Measurements from ENCODE around the gene NEURL1B.

NEURL1B gene

GRCh38 chr5:172720655-172721054, 79.6 kb downstream of the NEURL1B start:
- no peak for DNase-seq

GRCh38 chr5:172721455-172722326, 80.6 kb downstream of the NEURL1B start:
- DNase-seq: no peak

- DNase-seq: no peak
Observed at GRCh38 chr5:172722327-172722815, 81.3 kb downstream of the NEURL1B start.

- DNase-seq: no peak
Observed at GRCh38 chr5:172723508-172723907, 82.4 kb downstream of the NEURL1B start.

- no peak for DNase-seq
Observed at GRCh38 chr5:172724242-172725183, 83.5 kb downstream of the NEURL1B start.

- no peak for DNase-seq
Observed at GRCh38 chr5:172725273-172725672, 84.2 kb downstream of the NEURL1B start.

- DNase-seq: no peak
Observed at GRCh38 chr5:172725785-172726184, 84.7 kb downstream of the NEURL1B start.

GRCh38 chr5:172726966-172727365, 85.9 kb downstream of the NEURL1B start:
- no peak for DNase-seq

- DNase-seq: no peak
Observed at GRCh38 chr5:172727551-172727950, 86.5 kb downstream of the NEURL1B start.

- DNase-seq: no peak
Observed at GRCh38 chr5:172728481-172729241, 87.6 kb downstream of the NEURL1B start.

GRCh38 chr5:172729588-172729987, 88.5 kb downstream of the NEURL1B start:
- no peak for DNase-seq

GRCh38 chr5:172730222-172730621, 89.2 kb downstream of the NEURL1B start:
- no peak for DNase-seq

GRCh38 chr5:172730981-172731679, 90.1 kb downstream of the NEURL1B start:
- no peak for DNase-seq

GRCh38 chr5:172731680-172732074, 90.6 kb downstream of the NEURL1B start:
- no peak for DNase-seq

- no peak for DNase-seq
Observed at GRCh38 chr5:172732201-172732865, 91.3 kb downstream of the NEURL1B start.

- DNase-seq: peak; percentile 83
Observed at GRCh38 chr5:172733131-172733973, 92.3 kb downstream of the NEURL1B start.

- DNase-seq: no peak
Observed at GRCh38 chr5:172733974-172734346, 92.9 kb downstream of the NEURL1B start.

- DNase-seq: no peak
Observed at GRCh38 chr5:172735141-172735831, 94.2 kb downstream of the NEURL1B start.

GRCh38 chr5:172736508-172737135, 95.6 kb downstream of the NEURL1B start:
- no peak for DNase-seq

Data from kidney glomerular epithelial cell (primary cell).